Keratinocyte (primary cell): ENCODE results near the gene TNRC18. TPM values are rescaled to one million over a fixed set of nuclear protein-coding genes. Genes with fewer than 3 reads are reported as not detected.

Experiments used
- DNase-seq: peaks from one replicate; pipeline ENCODE4 v3.0.0-alpha.2; 2011; ENCODE audit warnings: low read depth, missing footprints, low spot score
- FAIRE-seq: peaks from 2 replicates; lab custom pipeline; 2011; peaks lifted over from hg19 to GRCh38; lab: Jason Lieb, UNC
- H2AFZ ChIP-seq: 2 replicates; pipeline ENCODE4 v1.6.0; 2012; ENCODE audit warnings: low read length, control low read depth, inconsistent platforms; ENCODE audit not compliant: control insufficient read depth
- H3K27ac ChIP-seq: 2 replicates; pipeline ENCODE4 v1.5.1; 2011; ENCODE audit warnings: low read length; ENCODE audit not compliant: control insufficient read depth, insufficient read depth
- H3K27me3 ChIP-seq: 3 replicates; pipeline ENCODE4 v1.6.0; 2011; ENCODE audit warnings: low read length; ENCODE audit not compliant: control insufficient read depth, insufficient read depth; ENCODE audit errors: extremely low read depth
- H3K36me3 ChIP-seq, 2 experiments: 2 replicates in 1 of 2; 3 replicates in 1 of 2; pipeline ENCODE4 v1.5.1; 2011; ENCODE audit warnings: low read length in 2 of 2, mild to moderate bottlenecking in 1 of 2; ENCODE audit not compliant: control insufficient read depth in 2 of 2, insufficient read depth in 2 of 2; ENCODE audit errors: extremely low read depth in 1 of 2
- H3K4me1 ChIP-seq: 3 replicates; pipeline ENCODE4 v1.5.1; 2011; ENCODE audit warnings: low read length; ENCODE audit not compliant: control insufficient read depth, insufficient read depth; ENCODE audit errors: extremely low read depth
- H3K4me2 ChIP-seq: 3 replicates; pipeline ENCODE4 v1.6.0; 2011; ENCODE audit warnings: low read depth, low read length; ENCODE audit not compliant: control insufficient read depth, insufficient read depth; ENCODE audit errors: extremely low read depth
- H3K4me3 ChIP-seq, 3 experiments: fragments of 200-600 bp in 1 of 3; sonication (generic) in 1 of 3; 2 replicates in 2 of 3; 3 replicates in 1 of 3; pipeline ENCODE4 v1.5.1; 2011 to 2016; ENCODE audit warnings: low read length in 3 of 3, mild to moderate bottlenecking in 3 of 3, control low read depth in 2 of 3, inconsistent platforms in 1 of 3, low read depth in 1 of 3, mixed read lengths in 1 of 3, mixed run types in 1 of 3, moderate library complexity in 1 of 3; ENCODE audit not compliant: control insufficient read depth in 2 of 3, insufficient read depth in 2 of 3; ENCODE audit errors: extremely low read depth in 1 of 3
- H3K79me2 ChIP-seq: 2 replicates; pipeline ENCODE4 v1.6.0; 2012; ENCODE audit warnings: low read length; ENCODE audit not compliant: control insufficient read depth, insufficient read depth
- H3K9ac ChIP-seq: 3 replicates; pipeline ENCODE4 v1.6.0; 2011; ENCODE audit warnings: low read length; ENCODE audit not compliant: control insufficient read depth, insufficient read depth; ENCODE audit errors: extremely low read depth
- H3K9me1 ChIP-seq: 3 replicates; pipeline ENCODE4 v1.6.0; 2011; ENCODE audit warnings: low read length; ENCODE audit not compliant: control insufficient read depth, insufficient read depth; ENCODE audit errors: extremely low read depth
- H3K9me3 ChIP-seq: 2 replicates; pipeline ENCODE4 v1.5.1; 2012; ENCODE audit warnings: low read depth, low read length; ENCODE audit not compliant: control insufficient read depth
- H4K20me1 ChIP-seq: 3 replicates; pipeline ENCODE4 v1.6.0; 2011; ENCODE audit warnings: low read length; ENCODE audit not compliant: control insufficient read depth, insufficient read depth; ENCODE audit errors: extremely low read depth
- EZH2 ChIP-seq: IDR thresholded peaks from one replicate; pipeline ENCODE4 v1.6.1; 2012; ENCODE audit warnings: inconsistent platforms, mild to moderate bottlenecking, low read length, moderate library complexity
- dilution Hi-C: fragments of 300-500 bp; cut with MboI; formaldehyde crosslinking; loops from one replicate; pipeline ENCODE4 v1.7.0; 2020; ENCODE audit warnings: low sequenced_read_pairs; ENCODE audit not compliant: extremely low pct_ligation_motif_present
- polyA plus RNA-seq, 5 experiments: library from polyadenylated mRNA; depleted of rRNA in 3 of 5; stranded (reverse) in 3 of 5; stranded (forward) in 1 of 5; unstranded in 1 of 5; fragments of >200 nt; gene quantifications; 1 replicate in 1 of 5; 2 replicates in 3 of 5; 3 replicates in 1 of 5; pipeline versions ENCODE4 v1.2.1 to v1.2.3, GENCODE V29; 2011 to 2012; ENCODE audit warnings: missing spikeins in 2 of 5, low read depth in 1 of 5, low replicate concordance in 1 of 5
- TF ChIP-seq, protein P1 (sequence below), 3 experiments: IDR thresholded peaks in 1 of 3; conservative IDR thresholded peaks in 1 of 3; optimal IDR thresholded peaks in 1 of 3; 2 replicates in 2 of 3; 3 replicates in 1 of 3; pipeline versions ENCODE3 to v1.5.1; 2011; ENCODE audit warnings: low read length in 3 of 3, mild to moderate bottlenecking in 3 of 3, moderate library complexity in 2 of 3, control low read depth in 1 of 3, inconsistent platforms in 1 of 3; ENCODE audit not compliant: insufficient read depth in 2 of 3; ENCODE audit errors: extremely low read depth in 1 of 3

The TNRC18 gene
- polyA plus RNA-seq, 1 donor (not counting 4 experiments of a cell fraction or from before 2014, with no cell fraction given), result 13.2 TPM

- no peak for FAIRE-seq
- Histone ChIP-seq H3K27ac (no peak overlapping the region), H2AFZ (no peak overlapping the region), H3K9me1 (no peaks in the 10 kb centered on the region), H3K4me3 (no peak overlapping the region), H3K79me2 (no peaks in the 10 kb centered on the region), H3K9ac (no peak overlapping the region), H4K20me1 (no peaks in the 10 kb centered on the region), H3K36me3 (peaks cover 12 to 20% of the 10 kb centered on the region in 2 experiments), H3K4me2 (no peak overlapping the region), H3K27me3 (no peaks in the 10 kb centered on the region), H3K4me1 (no peaks in the 10 kb centered on the region), H3K9me3 (no peaks in the 10 kb centered on the region)
- no peak for DNase-seq
- TF ChIP-seq, protein P1, sequence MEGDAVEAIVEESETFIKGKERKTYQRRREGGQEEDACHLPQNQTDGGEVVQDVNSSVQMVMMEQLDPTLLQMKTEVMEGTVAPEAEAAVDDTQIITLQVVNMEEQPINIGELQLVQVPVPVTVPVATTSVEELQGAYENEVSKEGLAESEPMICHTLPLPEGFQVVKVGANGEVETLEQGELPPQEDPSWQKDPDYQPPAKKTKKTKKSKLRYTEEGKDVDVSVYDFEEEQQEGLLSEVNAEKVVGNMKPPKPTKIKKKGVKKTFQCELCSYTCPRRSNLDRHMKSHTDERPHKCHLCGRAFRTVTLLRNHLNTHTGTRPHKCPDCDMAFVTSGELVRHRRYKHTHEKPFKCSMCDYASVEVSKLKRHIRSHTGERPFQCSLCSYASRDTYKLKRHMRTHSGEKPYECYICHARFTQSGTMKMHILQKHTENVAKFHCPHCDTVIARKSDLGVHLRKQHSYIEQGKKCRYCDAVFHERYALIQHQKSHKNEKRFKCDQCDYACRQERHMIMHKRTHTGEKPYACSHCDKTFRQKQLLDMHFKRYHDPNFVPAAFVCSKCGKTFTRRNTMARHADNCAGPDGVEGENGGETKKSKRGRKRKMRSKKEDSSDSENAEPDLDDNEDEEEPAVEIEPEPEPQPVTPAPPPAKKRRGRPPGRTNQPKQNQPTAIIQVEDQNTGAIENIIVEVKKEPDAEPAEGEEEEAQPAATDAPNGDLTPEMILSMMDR (optimal IDR thresholded peaks at IDR 0.05 in 1 of 3, IDR thresholded peaks at IDR 0.05 in 1 of 3, conservative IDR thresholded peaks at IDR 0.05 in 1 of 3; ENCODE audit: extremely low read depth in 1 of 3, insufficient read depth in 2 of 3, low read length in 3 of 3), result no peak
- no peak for TF ChIP-seq EZH2
- dilution Hi-C loops, result no loop called here
Observed at GRCh38 chr7:5322621-5323410, 100.8 kb downstream of the TNRC18 start.

GRCh38 chr7:5320802-5321396, 102.7 kb downstream of the TNRC18 start:
- Histone ChIP-seq H3K9me1 (no peaks in the 10 kb centered on the region), H3K9ac (no peak overlapping the region), H2AFZ (no peak overlapping the region), H3K4me2 (no peak overlapping the region), H3K79me2 (no peaks in the 10 kb centered on the region), H3K4me1 (no peaks in the 10 kb centered on the region), H3K9me3 (no peaks in the 10 kb centered on the region), H3K27ac (no peak overlapping the region), H3K4me3 (no peak overlapping the region), H3K27me3 (no peaks in the 10 kb centered on the region), H3K36me3 (peaks cover 9 to 24% of the 10 kb centered on the region in 2 experiments), H4K20me1 (no peaks in the 10 kb centered on the region)
- TF ChIP-seq EZH2, result no peak
- TF ChIP-seq, protein P1 (optimal IDR thresholded peaks at IDR 0.05 in 1 of 3, IDR thresholded peaks at IDR 0.05 in 1 of 3, conservative IDR thresholded peaks at IDR 0.05 in 1 of 3; ENCODE audit: extremely low read depth in 1 of 3, insufficient read depth in 2 of 3, low read length in 3 of 3), result no peak
- dilution Hi-C loops, result no loop called here
- DNase-seq (no peak), FAIRE-seq (no peak)
